ENCODE data around the gene NPHP4.

Gene NPHP4

DNA sequence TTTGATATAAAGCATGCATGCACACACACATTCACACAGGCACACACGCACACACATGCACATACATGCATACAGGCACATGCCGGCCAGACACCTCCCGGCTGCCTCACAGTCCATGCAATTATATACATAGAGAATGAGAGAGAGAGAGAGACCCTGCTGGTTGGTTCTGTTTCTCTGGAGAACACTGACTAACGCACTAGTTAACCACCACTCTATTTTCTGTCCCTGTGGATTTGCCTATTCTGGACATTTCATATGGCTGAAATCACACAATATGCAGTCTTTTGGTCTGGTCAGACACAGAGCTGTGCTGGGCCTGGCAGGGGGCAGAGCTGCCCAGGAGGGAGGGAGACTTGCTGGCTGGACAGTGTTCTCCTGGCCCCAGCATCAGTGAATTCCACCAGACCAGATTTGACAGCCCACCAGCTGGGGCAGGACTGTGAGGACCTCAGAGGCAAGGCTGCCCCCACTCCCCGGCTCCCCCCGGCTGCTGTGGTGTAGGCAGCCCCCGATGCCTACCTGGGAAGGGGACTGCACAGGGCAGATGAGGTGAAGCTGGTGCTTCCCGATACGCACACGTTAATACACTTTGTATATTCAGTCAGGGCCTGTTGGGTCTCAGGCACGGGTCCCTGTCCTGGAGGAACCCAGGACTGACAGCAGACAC is 152.2 kb downstream of the NPHP4 start:
- no peak for DNase-seq

DNA sequence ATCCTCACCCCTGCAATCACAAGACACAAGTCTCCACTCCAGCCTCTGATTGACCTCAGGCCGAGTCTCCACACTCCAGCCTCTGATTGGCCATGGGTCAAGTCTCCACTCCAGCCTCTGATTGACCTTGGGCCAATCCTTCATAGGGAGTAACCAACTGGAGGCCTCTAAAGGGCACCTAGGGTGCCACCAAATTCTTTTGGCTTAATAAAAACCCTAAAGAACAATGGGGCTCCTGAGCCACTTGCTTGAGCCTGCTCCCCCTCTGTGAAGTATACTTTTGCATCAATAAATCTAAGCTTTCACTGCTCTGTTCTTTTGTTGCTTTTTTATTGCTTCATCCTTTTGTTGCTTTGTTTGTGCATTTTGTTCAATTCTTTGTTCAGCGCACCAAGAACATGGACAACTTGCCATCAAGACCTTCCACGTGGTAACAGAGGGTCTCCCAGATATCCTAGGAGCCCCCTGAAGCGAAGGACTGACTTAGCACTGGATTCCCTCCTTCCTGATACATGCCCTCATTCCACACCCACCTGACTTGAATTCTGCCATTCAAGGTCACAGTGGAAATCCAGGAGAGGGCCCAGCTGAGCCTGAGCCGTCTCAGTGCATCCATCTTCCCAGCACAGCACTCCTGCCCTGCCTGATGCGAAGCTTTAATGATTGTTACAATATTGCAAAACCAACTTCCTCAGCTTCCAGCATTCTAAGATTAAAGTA is 152.9 kb downstream of the NPHP4 start:
- no peak for DNase-seq

DNA sequence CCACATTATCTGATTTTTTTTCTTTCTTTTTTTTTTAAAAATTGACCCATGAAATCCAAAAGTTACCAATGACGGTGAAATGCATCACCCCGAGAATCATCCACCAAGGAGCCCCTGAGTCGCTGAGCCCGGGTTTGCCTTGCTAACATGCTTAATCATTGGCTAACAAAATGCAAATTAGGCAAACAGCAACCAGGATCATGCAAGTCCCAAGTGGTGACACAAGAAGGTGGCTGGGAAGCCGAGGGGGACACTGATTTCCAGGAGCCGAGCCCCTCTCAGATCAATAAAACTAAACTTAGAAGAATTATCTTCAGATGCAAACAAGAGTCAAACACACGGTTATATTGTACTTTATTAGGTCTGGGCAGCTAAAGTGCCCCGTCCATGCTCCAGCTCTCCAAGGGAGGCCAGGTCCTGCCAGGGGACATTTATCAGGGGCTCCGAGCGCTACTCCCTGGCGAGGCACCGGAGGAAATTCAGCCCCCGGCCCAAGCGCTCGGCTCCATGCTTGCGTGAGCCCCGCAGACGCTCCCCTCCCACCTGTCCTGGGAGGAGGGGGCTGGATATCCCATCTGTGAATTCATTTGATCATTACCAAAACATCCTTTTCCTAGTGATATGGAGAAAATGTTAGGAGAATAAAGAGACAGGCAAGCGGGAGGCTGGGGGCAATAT is 154.1 kb downstream of the NPHP4 start:
- no peak for DNase-seq

DNA sequence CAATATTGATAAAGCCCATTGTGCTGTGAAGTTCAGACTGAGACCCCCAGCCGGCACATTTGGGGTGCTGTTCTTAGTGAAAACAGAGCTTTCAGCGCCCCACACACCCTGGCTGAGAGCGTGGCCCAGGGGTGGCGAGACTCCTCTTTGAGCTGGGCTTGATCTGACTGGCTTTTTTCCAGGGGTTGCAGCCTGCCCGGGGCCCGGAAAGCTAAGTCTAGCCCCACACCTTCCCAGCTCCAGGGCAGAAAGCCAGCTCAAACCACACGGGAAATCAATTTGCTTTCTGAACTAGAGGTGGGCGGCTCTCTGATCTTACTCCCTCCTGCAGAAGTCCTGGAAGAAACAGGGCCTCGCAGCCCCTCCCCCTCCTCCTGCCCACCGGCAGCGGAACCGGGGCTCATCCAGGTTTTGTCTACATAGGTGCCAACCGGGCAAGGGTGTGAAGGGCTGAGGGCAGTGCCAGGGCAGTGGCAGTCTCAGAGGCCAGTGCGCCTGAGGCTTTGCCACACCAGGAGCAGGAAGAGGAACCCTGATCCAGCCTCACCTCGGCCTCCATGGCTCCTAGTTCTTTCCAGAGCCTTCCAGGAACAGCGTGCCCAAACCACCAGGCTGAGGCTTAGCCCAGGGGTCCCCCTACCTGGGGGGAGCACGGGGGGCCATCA is 155.3 kb downstream of the NPHP4 start:
- no peak for DNase-seq

DNA sequence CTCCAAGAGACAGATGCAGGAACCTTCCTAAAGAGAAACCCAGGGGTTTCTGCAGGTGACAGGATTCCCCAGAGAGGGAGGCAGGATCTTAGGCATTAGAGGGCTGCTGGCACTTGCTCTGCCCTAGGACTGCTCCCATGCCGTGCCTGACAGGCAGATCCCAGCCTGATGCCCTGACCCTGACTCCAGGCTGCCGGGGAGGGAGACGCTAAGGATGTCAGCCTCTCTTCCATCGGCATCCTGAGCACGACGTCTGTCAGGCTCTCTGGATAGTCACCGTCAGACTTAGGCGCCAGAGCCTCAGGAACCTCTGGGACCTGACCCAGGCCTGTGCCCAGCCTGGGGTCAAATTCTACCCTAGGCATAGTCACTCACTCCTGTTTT is 157.1 kb downstream of the NPHP4 start:
- DNase-seq, result no peak

DNA sequence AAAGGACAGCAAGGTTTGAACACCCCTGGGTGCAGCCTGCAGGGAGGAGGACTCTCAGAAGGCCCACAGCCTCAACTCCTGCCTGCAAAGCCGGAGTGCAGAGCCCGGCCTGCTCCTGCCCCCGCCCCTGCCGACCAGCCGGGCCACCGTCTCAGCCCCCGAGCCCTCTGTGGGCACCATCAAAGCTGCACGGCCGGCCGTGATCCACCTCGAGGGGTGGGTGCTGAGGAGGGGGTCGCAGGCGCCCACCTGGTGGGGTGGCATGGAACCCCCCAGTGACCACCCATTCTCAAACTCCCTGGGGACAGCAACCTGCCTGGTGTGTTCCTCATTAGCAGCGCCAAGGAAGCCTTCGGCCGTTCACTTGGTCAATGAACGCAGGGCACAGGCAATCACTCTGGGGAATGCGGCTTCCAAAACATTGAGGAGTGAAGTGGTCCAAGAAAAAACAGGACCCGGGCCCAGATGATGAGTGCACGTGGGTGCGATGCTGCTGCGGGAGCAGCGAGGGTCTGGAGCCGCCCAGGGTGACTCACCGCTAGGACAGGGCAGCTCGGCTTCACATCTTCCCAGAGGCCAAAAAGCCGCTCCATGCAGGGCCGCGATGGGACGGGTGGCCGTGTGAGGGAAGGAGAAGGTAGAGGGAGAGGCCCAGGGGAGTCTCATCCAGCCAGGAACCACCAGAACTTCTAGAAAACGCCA is 157.6 kb downstream of the NPHP4 start:
- DNase-seq, result no peak

DNA sequence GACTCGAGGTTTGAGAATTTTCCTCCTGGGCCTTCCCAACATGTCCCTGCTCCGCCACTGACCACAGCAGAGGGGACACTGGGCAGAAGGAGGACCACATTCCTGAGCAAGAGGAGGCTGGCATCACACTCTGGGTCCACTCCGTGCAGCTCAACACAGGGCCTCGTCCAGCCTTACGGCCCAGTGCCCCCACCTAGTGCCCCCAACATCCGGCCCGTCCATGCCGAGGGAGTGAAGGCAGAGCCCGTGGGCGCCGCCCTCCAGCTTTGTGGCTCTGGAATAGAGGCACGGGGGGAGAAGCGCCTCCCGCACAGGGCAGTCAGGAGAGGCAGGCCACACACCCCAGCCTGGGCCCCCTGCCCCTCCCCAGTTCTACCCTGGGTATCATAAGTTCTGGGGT is 158.3 kb downstream of the NPHP4 start:
- no peak for DNase-seq

DNA sequence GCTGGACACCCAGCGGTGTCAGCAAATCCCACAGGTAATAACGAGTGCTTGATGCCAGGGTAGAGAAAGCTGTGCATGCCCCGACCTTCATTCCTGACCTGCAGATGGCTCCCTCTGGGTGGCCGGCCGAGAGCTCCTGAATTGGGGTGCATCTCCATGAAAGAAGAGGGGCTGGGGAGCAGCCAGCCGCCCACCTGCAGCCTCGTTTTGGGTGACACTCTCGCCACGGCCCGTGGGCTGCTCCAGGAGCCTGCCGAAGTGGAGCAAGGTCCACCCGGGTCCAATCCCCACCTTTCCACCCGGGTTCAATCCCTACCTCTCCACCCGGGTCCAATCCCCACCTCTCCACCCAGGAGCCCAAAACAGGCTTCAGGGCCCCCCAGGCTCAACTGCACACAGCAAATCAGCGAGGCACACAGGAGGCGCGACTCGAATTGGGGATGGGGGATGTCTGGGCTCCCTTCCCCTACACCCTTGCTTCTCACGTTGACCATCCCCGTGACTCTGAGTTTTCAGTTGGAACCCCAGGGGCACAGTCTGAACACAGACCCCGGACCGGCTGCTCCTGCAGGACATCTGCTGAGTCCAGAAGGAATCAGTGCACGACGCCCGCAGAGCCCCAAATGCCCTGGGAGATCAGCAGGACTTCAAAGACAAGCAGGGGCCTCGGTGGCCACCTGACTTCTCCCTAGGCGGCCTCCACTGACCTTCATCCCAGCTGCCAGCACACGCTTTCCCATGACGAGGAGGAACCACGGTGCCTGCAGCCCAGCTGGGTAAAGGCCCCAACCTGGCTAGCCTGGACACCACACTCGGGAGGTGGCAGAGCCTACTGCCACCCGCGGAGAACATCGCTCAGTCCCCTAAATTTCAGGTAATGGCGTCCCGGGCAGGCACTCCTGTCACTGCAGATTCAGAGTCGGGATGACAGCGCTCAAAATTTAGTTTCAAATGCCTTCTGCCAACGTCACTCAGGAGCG is 159.0 kb downstream of the NPHP4 start:
- DNase-seq, result no peak

DNA sequence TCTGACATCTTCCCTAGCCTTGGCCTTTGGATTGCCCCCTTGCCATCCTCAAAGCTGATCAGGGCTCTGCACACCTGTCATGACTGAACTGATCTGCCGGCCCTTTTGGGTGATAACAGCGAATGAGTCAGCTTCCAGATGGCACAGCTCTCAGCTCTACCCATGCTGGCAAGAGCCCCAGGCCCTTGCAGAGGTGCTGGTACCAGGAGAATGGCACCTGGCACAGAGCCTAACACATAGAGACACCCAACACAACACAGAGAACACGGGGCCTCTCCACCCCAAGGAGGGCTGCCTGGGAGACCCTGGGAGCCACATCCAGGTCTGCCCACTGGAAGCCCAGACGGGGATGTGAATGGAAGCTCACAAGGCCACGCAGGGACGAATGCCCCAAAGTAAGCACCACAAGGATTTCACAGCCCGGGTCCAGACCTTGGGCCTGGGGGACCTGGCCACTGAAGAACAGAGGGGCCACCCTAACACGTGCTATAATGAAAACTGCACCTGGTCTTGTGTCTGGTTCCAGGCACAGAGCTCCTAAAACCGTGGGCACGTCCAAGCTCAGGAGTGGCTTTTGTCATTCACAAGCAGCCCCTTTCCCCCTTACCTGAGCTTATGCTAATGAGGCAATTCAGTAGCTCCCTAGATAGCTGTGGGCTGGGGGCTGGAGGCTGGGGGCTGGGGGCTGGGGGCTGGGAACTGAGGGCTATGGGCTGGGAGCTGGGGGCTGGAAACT is 160.5 kb downstream of the NPHP4 start:
- DNase-seq, result no peak

DNA sequence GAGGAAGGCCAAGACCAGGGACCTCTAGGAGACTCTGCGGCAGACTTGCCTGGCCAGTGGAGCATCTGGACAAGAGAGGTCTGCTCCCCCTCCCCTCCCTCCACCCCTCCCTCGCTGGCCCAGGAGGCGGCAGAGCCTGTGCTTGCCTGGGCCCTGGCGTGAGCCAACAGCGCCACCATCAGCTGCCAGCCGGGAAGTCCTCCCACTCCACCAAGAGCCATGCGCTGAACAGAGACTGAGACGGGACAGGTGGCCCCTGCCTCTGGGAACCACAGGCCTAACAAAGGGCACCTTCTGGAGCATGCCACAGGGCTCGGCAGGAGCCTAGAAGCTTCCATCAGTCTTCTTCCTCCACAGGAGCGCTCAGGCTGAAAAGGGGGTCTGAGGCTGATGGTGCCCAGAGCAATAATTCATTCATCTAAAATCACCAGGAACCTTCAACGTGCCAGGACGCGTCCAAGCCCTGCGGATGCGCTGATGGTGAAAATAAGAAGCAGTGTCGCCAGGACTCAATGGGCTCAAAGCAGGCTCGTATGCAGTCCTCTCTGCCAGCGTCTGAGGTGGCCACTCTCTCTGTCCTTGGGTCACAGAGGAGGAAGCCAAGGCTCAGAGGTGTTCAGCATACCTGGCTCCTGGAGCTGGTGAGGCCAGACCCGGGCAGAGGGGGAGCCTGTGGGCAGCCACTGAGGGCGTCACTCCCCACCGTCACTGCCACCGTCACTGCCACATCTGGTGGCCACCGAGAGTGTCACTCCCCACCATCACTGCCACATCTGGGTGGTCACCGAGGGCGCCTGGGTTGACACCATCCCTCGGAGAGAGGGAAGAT is 161.2 kb downstream of the NPHP4 start:
- peak; percentile 16 for DNase-seq

DNA sequence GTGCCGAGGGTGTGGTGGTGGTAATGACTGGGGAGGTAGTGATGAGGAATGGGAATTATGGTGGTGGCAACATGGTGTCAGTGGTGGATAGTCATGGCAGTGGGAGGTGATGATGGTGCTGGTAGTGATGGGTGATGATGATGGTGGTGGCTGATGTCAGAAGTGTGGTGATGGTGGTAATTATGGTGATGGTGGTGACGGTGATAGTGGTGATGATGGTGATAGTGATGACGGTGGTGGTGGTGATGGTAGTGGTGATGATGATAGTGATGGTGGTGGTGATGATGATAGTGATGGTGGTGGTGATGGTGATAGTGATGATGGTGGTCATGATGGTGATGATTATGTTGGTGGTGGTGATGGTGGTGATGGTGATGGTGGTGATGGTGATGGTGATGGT is 162.8 kb downstream of the NPHP4 start:
- no peak for DNase-seq

DNA sequence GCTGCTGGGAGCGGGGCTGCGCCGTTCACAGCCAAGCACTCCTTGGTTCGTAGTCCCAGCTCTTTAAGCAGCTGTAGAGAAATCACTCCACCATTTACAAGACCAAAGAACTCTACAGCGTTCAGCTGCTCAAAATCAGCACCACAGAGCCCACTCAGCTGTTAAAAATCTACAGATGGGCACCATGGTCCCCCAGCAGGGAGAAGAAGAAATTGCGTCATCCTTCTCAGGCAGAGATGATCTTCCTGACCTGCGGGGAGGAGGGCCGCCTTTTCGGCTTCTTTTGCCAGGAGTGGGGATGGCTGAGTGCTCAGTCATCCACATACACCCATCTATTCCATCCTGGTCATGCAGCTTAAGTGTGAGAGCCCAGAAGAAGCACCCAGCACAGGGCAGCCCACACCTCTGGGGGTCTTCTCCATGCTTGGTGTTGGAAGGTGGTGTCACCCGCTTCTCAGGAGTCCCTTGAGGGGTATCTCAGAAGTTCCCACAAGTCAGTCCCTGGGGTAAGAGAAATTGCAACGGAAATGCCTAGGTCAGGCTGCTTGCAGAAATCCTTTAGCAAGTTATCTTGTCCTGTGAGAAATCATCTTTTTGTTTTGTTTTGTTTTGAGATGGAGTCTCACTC is 163.8 kb downstream of the NPHP4 start:
- no peak for DNase-seq

DNA sequence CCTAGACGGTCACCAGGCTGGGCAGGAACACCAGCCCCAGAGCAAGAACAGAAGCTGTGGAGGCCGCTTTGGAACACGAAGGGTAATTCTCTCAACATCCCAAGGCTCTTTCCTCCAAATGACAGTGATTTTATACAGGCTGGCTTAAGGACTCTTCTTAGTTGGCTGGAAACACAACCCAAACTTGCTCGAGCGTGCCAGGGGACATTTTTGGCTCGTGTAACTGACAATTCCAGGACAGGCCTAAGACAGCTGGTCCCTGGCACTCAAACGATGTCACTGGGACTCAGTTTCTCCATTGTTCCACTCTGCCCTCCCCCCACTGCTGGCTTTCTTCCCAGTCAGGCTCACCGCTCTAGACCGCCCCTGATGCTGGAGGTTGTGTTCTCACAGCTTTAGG is 164.7 kb downstream of the NPHP4 start:
- DNase-seq, result no peak

DNA sequence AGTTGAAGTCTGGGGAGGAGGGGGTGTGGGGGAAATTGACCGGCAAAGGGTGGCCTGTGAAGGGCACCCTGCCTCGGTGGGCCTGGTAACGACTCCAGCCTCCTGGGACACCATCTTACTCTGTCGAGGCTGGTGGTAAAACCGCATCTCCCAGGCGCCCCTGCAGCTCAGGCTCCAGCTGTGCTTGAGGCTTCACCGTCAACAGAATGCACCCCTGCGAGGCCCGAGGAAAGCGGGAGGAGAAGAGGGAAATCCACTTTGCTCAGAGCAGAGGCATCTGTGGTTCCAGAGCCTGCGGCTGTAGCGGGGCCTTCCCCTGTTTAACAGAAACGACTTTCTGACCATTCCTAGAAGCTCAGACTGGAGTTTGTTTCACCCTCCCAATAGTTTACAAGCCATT is 165.6 kb downstream of the NPHP4 start:
- no peak for DNase-seq

DNA sequence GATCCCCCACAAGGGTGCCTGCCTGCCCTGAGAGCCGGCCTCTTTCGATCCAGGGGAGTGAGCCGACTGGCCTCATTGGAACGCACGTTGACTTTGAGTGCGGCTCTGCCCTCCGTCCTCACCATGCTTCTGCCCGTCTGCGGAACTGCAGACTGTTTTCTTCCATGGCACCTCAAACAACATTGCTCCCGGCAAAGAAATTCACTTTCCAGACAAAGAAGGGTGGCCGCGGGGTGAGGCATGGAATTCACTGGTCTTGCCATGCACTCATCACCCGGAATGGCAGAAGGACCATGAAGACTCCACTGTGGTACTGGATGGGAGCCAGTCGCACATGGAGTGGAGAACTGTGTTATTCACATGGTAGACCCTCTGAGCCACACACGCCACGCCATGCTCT is 169.5 kb downstream of the NPHP4 start:
- no peak for DNase-seq

DNA sequence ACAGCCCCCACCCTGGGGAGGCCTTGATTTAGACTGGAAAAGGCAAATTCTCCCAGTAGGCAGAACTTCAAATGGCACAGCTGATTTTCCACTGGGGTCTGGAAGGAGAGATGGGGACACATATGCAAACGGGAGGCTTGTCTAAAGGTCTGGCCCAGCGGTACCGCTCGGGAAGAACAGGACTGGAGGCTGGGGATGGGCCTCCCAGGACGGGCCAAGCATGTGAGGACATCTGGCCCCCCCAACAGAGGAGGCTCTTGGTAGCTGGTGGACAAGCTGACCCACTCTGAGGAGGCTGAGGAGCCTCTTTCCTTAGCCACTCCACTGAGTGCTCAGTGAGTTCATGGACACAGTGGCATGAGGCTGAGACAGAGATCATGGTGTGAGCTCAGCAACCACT is 170.0 kb downstream of the NPHP4 start:
- DNase-seq, result no peak

DNA sequence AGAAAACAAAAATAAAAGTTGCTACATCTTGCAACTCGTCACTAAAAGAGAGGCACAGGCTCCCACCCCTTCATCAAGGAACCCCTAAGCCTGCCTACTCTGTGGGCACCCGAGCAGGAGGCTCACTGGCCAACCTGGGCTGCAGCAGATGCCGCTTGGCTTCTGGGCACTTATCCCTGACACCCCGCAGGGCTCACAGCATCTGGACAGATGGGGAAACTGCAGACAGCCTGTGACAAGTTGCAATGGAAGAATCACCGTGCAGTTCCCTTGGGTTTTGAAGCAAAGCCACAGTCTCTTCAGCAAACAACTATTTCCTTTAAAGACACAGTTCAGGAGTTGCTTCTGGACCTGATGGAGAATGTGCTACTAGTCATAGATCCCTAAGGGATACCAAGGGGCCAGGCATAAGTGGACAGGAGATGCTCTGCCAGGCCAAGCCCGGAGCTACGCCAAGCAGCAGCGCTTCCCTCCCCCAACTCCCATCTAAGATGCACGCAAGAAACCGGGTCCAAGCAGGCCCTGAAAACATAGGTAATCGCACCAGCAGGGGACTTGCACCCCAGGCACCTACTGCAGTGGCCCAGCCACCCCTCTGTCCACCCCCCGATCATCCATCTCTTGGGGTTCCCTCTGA is 170.6 kb downstream of the NPHP4 start:
- DNase-seq, result peak; percentile 16

DNA sequence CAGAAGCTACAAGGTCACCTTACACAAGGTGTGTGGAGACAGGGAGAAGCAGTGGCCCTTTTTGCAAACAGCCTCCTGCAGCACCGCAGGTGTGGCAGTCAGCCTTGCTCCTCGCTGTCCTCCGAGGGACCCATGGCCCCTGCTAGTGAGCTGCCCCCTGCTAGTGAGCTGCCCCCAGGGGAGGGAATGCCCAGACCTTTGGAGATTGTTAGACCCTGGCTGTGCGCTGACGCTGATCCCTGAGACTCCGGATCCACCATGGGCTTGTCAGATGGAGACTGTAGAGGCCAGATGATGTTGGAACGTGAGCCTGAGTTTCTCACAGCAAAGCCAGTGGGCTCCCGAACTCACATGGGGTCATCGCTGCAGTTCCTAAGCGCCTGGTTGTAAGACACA is 172.2 kb downstream of the NPHP4 start:
- no peak for DNase-seq

DNA sequence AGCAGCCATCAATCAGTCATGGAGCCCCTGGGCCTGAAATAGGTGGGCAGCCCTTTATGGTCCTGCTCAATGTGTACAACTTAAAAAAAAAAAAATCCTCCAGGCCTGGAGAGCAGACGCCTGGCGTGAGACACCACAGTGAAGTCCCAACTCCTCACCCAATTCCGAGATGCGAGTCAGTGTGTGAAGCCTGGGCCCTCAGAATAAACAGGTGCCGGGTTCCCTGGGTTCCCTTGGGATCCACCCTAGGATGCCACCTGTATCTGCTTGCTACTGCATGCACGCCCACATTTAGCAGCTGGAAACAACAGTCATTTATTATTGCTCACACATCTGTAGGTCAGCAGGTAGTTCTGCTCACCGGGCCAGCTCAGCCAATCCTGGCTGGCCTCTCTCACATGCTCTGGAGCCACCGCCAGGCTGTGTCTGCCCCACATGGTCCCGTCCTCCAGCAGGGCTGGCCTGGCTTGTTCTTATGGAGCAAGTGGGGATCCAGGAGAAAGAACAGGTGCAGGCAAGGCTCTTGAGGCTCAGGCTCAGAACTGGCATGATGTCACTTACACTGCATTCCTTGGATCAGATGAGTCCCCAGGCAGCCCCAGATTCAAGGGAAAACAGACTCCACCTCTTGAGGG is 172.7 kb downstream of the NPHP4 start:
- no peak for DNase-seq

All from NCI-H69 (cell line).